Measurements from ENCODE around the gene DACH1. TPM values are rescaled to one million over a fixed set of nuclear protein-coding genes. Genes with fewer than 3 reads are reported as not detected.

DACH1 gene
- total RNA-seq, 1 experiment from 2014 or later = 0.14 TPM

DNA sequence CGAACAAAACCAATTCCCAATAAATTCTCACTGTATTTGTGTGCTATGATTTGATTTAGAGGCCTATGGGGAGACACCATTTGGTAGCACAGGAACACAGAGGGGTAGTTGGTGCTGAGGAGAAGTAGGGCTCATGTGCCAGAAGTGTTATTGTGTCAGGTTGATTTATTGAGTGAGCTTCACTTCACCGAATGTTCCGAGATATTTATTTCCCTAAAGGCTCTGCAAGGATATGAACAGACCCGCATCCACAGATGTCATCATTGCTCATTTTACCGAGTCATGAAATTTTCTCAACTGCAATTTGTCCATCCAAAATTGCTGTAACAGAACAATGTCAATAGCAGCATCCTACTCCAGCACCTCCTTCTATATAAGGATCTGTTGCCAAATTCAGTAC lies 69.5 kb downstream of the DACH1 start:
- TF ChIP-seq, protein P1, sequence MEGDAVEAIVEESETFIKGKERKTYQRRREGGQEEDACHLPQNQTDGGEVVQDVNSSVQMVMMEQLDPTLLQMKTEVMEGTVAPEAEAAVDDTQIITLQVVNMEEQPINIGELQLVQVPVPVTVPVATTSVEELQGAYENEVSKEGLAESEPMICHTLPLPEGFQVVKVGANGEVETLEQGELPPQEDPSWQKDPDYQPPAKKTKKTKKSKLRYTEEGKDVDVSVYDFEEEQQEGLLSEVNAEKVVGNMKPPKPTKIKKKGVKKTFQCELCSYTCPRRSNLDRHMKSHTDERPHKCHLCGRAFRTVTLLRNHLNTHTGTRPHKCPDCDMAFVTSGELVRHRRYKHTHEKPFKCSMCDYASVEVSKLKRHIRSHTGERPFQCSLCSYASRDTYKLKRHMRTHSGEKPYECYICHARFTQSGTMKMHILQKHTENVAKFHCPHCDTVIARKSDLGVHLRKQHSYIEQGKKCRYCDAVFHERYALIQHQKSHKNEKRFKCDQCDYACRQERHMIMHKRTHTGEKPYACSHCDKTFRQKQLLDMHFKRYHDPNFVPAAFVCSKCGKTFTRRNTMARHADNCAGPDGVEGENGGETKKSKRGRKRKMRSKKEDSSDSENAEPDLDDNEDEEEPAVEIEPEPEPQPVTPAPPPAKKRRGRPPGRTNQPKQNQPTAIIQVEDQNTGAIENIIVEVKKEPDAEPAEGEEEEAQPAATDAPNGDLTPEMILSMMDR (IDR thresholded peaks at IDR 0.05; ENCODE audit: unreplicated experiment) = no peak
- H3K27ac Mint-ChIP-seq (ENCODE audit: unreplicated experiment) = no peak overlapping the region
- no peaks in the 10 kb centered on the region for H3K27me3 Mint-ChIP-seq (ENCODE audit: unreplicated experiment)
- CTCF ChIA-PET = no interaction called here
- no peak for DNase-seq
- no peaks in the 10 kb centered on the region for H3K9me3 Mint-ChIP-seq (ENCODE audit: low read depth, unreplicated experiment)
- no peaks in the 10 kb centered on the region for H3K4me1 Mint-ChIP-seq (ENCODE audit: low read depth, unreplicated experiment)
- intact Hi-C loops (cut with micrococcal nuclease; ENCODE audit: unreplicated experiment) = no loop called here
- H3K4me3 Mint-ChIP-seq (ENCODE audit: low read depth, unreplicated experiment) = no peak overlapping the region
- BruUV-seq (replicated peaks) = no TSS peak
- no peaks in the 10 kb centered on the region for H3K36me3 Mint-ChIP-seq (ENCODE audit: insufficient read depth, unreplicated experiment)

DNA sequence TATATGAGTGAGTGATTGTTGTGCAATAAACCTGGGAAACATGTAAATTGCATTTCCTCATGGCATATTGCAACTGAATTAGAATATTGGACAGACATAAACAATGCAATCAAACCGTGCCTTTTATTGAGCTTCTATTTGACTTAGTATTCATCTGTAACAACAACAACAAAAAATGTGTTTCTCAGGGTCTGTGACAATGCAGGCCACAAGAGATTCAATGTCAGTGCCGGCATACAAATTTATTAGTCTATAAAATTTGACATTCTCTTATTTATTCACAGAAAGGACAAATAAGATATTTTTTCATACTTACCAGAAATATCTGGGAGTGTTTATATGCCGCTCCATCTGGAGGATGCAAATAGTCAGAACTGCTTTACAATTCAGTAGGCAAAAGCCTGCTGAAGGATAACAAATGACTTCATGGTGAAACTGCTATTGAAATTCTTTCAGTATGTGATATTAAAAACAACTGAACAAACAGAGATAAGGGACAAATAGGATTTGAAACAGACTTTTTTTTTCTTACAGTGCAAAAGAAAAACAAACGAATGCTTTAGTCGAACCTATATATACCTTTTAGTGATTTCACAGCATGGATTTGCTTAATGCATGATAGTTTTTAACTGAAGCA lies 77.2 kb downstream of the DACH1 start:
- DNase-seq = no peak
- Mint-ChIP-seq H3K4me1 (ENCODE audit: low read depth, unreplicated experiment) (no peaks in the 10 kb centered on the region), H3K36me3 (ENCODE audit: insufficient read depth, unreplicated experiment) (no peaks in the 10 kb centered on the region), H3K27ac (ENCODE audit: unreplicated experiment) (no peak overlapping the region), H3K27me3 (ENCODE audit: unreplicated experiment) (no peaks in the 10 kb centered on the region), H3K4me3 (ENCODE audit: low read depth, unreplicated experiment) (no peak overlapping the region), H3K9me3 (ENCODE audit: low read depth, unreplicated experiment) (no peaks in the 10 kb centered on the region)
- intact Hi-C loops (cut with micrococcal nuclease; ENCODE audit: unreplicated experiment) = no loop called here
- CTCF ChIA-PET = no interaction called here
- no TSS peak for BruUV-seq (replicated peaks)
- TF ChIP-seq, protein P1 (IDR thresholded peaks at IDR 0.05; ENCODE audit: unreplicated experiment) = no peak

DNA sequence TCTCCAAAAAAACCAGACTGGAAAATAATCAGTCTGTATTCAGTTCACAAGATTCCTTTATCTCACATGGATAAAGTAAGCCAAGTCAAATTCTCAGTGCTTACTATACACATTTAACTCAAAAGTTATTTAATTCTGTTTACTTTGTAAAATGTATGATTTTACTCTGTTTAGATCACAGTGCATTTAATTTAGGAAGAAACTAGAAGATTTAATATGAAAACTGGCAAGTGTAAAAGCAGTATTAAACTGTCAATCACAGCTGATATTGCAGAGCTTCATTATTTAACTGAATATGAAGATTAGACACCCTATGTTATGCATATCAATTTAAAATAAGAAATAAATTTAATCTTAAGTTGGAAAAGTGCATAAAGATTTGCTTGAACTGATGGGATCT lies 78.0 kb downstream of the DACH1 start:
- Mint-ChIP-seq H3K4me1 (ENCODE audit: low read depth, unreplicated experiment) (no peaks in the 10 kb centered on the region), H3K27me3 (ENCODE audit: unreplicated experiment) (no peaks in the 10 kb centered on the region), H3K27ac (ENCODE audit: unreplicated experiment) (no peak overlapping the region), H3K36me3 (ENCODE audit: insufficient read depth, unreplicated experiment) (no peaks in the 10 kb centered on the region), H3K9me3 (ENCODE audit: low read depth, unreplicated experiment) (no peaks in the 10 kb centered on the region), H3K4me3 (ENCODE audit: low read depth, unreplicated experiment) (no peak overlapping the region)
- TF ChIP-seq, protein P1 (IDR thresholded peaks at IDR 0.05; ENCODE audit: unreplicated experiment) = no peak
- BruUV-seq (replicated peaks) = no TSS peak
- DNase-seq = no peak
- intact Hi-C loops (cut with micrococcal nuclease; ENCODE audit: unreplicated experiment) = no loop called here
- CTCF ChIA-PET = no interaction called here

DNA sequence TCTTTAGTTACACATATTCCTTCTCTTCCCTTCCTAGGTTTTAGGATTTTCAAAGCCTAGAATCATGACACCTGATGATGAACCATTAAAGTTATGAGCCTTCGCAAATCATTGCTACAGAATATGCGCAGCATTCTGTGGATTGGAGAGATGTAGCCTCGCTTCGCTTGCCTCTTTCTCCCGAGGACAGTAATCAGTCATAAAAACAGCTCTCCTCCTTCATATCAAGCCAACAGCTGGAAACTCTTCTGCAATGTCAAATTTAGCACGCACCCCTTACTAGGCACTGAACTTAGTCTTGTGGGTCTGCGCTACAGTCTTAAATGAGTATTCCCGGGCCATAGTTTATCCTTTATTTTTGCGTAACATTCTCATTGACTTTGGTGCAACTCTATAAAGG lies 79.6 kb downstream of the DACH1 start:
- no peaks in the 10 kb centered on the region for H3K4me1 Mint-ChIP-seq (ENCODE audit: low read depth, unreplicated experiment)
- no peak overlapping the region for H3K4me3 Mint-ChIP-seq (ENCODE audit: low read depth, unreplicated experiment)
- intact Hi-C loops (cut with micrococcal nuclease; ENCODE audit: unreplicated experiment) = no loop called here
- no peak for DNase-seq
- H3K27me3 Mint-ChIP-seq (ENCODE audit: unreplicated experiment) = no peaks in the 10 kb centered on the region
- CTCF ChIA-PET = no interaction called here
- TF ChIP-seq, protein P1 (IDR thresholded peaks at IDR 0.05; ENCODE audit: unreplicated experiment) = no peak
- H3K9me3 Mint-ChIP-seq (ENCODE audit: low read depth, unreplicated experiment) = no peaks in the 10 kb centered on the region
- no peak overlapping the region for H3K27ac Mint-ChIP-seq (ENCODE audit: unreplicated experiment)
- BruUV-seq (replicated peaks) = no TSS peak
- H3K36me3 Mint-ChIP-seq (ENCODE audit: insufficient read depth, unreplicated experiment) = no peaks in the 10 kb centered on the region

All from Calu3 (cell line).